Measurements from ENCODE around the gene KANSL1L. TPM values are rescaled to one million over a fixed set of nuclear protein-coding genes. Genes with fewer than 3 reads are reported as not detected.

Gene KANSL1L
- total and polyA plus RNA-seq, 8 donors: 6.2 to 32.3 (median 15.7) TPM

DNA sequence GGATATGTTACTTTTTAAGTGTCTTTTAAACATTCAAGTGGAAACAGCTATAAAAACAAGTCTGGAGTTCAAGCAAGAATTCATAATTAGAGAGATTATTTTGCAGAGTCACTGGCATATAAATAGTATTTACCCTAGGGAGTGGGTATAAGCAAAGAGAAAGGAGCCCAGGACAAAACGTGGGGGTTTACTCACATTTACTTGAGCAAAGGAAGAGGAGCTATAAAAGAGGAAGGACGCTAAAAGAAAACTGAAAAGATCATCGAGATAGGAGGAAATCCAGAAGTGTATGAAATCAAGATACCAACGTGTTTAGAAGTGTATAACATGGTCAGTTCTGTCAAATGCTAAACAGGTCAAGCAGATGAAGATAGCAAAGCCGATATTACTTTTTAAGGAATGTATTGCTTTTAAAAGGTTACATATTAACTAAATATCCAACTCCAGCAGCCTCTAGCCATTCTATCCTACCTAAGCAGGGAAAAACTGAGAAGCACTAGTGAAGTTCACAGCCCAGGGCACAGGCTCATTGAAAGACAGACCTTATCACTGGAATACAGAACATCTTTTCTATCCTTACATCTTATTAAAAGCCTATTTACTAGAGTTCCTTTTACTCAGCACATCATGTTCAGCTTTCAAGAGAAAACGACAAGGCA, 8.6 kb downstream of the KANSL1L start:
- DNase-seq (no peak), FAIRE-seq (no peak), ATAC-seq (peak; percentile 33 to 67 (median 53))
- intact Hi-C loops (cut with DNase I): no loop called here
- Histone ChIP-seq H3K27me3 (no peaks in the 10 kb centered on the region), H3K36me3 (no peaks in the 10 kb centered on the region), H3K4me1 (peaks cover 17 to 40% (median 34%) of the 10 kb centered on the region in 3 donors), H3K27ac (peak overlapping the region in 1 of 4 donors; percentile 6), H3K4me3 (no peak overlapping the region), H3K9me3 (no peaks in the 10 kb centered on the region)
- 11% methylated on average over 6 of the region's 6 CpGs for WGBS, 2 donors
- TF ChIP-seq, protein P1, sequence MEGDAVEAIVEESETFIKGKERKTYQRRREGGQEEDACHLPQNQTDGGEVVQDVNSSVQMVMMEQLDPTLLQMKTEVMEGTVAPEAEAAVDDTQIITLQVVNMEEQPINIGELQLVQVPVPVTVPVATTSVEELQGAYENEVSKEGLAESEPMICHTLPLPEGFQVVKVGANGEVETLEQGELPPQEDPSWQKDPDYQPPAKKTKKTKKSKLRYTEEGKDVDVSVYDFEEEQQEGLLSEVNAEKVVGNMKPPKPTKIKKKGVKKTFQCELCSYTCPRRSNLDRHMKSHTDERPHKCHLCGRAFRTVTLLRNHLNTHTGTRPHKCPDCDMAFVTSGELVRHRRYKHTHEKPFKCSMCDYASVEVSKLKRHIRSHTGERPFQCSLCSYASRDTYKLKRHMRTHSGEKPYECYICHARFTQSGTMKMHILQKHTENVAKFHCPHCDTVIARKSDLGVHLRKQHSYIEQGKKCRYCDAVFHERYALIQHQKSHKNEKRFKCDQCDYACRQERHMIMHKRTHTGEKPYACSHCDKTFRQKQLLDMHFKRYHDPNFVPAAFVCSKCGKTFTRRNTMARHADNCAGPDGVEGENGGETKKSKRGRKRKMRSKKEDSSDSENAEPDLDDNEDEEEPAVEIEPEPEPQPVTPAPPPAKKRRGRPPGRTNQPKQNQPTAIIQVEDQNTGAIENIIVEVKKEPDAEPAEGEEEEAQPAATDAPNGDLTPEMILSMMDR (IDR thresholded peaks at IDR 0.05): no peak

- H3K27ac ChIP-seq: no peak overlapping the region
- intact Hi-C loops (cut with DNase I): no loop called here
- FAIRE-seq (no peak), DNase-seq (no peak), ATAC-seq (peak in 2 of 4 donors; percentile 48 to 51)
- peaks cover 0 to 3% (median 0%) of the 10 kb centered on the region in 3 donors for H3K36me3 ChIP-seq
- H3K4me3 ChIP-seq: no peak overlapping the region
- no peaks in the 10 kb centered on the region for H3K9me3 ChIP-seq
- H3K4me1 ChIP-seq: peaks cover 0 to 11% (median 9%) of the 10 kb centered on the region in 3 donors
- 81 to 95% methylated on average over 3 of the region's 3 CpGs for WGBS, 2 donors
- TF ChIP-seq, protein P1 (IDR thresholded peaks at IDR 0.05): no peak
- H3K27me3 ChIP-seq: no peaks in the 10 kb centered on the region
Measured at GRCh38 chr2:210159059-210159458, 12.2 kb downstream of the KANSL1L start.

DNA sequence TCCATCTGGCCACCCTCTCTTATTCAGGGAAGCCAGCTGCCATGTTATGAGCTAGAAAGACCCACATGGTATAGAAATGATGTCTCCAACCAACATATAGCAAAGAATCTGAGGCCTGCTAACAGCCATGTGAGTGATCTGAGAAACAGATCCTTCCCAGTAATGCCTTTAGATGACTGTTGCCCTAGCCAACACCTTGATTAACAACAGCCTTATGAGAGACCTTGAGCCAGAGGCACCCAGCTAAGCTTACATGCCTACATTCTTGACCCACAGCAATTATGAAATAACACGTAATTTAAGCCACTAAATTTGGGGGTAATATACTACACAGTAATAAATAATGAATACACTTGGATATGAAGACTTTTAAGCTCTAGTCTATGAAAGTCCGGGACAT, 13.0 kb downstream of the KANSL1L start:
- WGBS, 2 donors: 73 to 84% methylated on average over 2 of the region's 2 CpGs
- ATAC-seq (peak in 2 of 4 donors; percentile 59 to 60), FAIRE-seq (no peak), DNase-seq (no peak)
- Histone ChIP-seq H3K4me1 (peaks cover 0 to 9% (median 8%) of the 10 kb centered on the region in 3 donors), H3K36me3 (peaks cover 0 to 11% (median 0%) of the 10 kb centered on the region in 3 donors), H3K27ac (no peak overlapping the region), H3K27me3 (no peaks in the 10 kb centered on the region), H3K9me3 (no peaks in the 10 kb centered on the region), H3K4me3 (no peak overlapping the region)
- TF ChIP-seq, protein P1 (IDR thresholded peaks at IDR 0.05): no peak
- intact Hi-C loops (cut with DNase I): no loop called here

DNA sequence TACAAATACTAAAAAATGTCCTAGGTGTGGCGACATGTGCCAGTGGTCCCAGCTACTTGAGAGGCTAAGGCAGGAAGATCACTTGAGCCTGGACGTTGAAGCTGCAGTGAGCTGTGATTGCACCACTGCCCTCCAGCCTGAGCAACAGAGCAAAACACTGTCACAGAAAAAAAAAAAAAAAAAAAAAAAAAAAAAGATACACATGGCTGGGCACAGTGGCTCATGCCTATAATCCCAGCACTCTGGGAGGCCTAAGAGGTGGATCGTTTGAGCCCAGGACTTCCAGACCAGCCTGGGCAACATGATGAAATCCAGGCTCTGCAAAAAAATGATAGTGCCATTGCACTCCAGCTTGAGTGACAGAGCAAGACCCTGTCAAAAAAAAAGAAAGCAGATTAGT, 13.7 kb downstream of the KANSL1L start:
- H3K4me3 ChIP-seq: no peak overlapping the region
- no peak for FAIRE-seq
- no peaks in the 10 kb centered on the region for H3K9me3 ChIP-seq
- H3K4me1 ChIP-seq: peaks cover 0 to 4% (median 1%) of the 10 kb centered on the region in 3 donors
- TF ChIP-seq, protein P1 (IDR thresholded peaks at IDR 0.05): no peak
- no peaks in the 10 kb centered on the region for H3K27me3 ChIP-seq
- no peak for DNase-seq
- ATAC-seq: no peak
- H3K27ac ChIP-seq: no peak overlapping the region
- whole genome bisulfite sequencing, 2 donors: 79 to 85% methylated on average over 3 of the region's 3 CpGs
- H3K36me3 ChIP-seq: peaks cover 0 to 14% (median 0%) of the 10 kb centered on the region in 3 donors
- intact Hi-C loops (cut with DNase I): no loop called here

DNA sequence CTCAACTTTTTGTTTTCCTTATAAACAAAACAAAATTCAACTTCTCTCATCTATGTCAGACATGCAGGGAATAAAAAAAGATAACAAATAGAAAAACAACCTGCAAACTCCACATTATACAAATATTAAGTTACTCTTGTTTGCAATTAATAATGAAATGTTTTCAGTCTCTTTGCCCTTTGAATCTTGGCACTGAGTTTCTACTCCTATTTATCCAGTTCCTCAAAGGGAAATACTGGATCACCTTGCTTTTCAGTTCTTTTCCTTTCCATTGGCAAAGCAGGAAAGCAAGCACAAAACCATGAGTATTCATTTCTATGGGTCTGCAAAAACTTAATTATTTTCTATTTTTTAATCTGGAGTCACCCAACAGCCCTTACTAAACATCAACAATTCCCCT, 23.6 kb downstream of the KANSL1L start:
- DNase-seq (no peak), ATAC-seq (no peak), FAIRE-seq (no peak)
- intact Hi-C loops (cut with DNase I): no loop called here
- Histone ChIP-seq H3K4me1 (no peaks in the 10 kb centered on the region), H3K36me3 (peaks cover 0 to 14% (median 0%) of the 10 kb centered on the region in 3 donors), H3K27me3 (no peaks in the 10 kb centered on the region), H3K27ac (no peak overlapping the region), H3K4me3 (no peak overlapping the region), H3K9me3 (no peaks in the 10 kb centered on the region)
- TF ChIP-seq, protein P1 (IDR thresholded peaks at IDR 0.05): no peak
